IMR-90 (cell line): Measurements from ENCODE around the gene ZNF521. TPM values are rescaled to one million over a fixed set of nuclear protein-coding genes. Genes with fewer than 3 reads are reported as not detected.
A peak's percentile ranks its signal among the peaks of the same experiment; 100 is the strongest.

ENCODE experiments used
- ATAC-seq: fragments of 200-7000 bp; cut with Tn5 transposase; 2 replicates; pipeline ENCODE4 v1.9.1; 2020; ENCODE audit warnings: low read depth, mild to moderate bottlenecking, moderate library complexity
- BruUV-seq: library from RNA; stranded (reverse); fragments of 400-500 nt; replicated peaks from 2 replicates; lab custom pipeline; 2021; lab: Mats Ljungman, UMichigan
- CTCF ChIA-PET: fragments of 300-600 bp; formaldehyde crosslinking; extraction: SDS; loops from one replicate; lab custom pipeline; 2021; ENCODE audit warnings: antibody characterized with exemption; lab: Yijun Ruan, JAX
- POLR2A ChIA-PET: fragments of 300-600 bp; sonication (Branson Sonifier 250); formaldehyde crosslinking; loops from one replicate; lab custom pipeline; 2022; ENCODE audit warnings: antibody characterized with exemption; ENCODE audit not compliant: unreplicated experiment; lab: Charles Lee
- DNase-seq: peaks from one replicate; pipeline ENCODE4 v3.0.0; 2013
- H2AFZ ChIP-seq: replicated peaks from 2 replicates; pipeline ENCODE3; 2013; ENCODE audit warnings: low read length, mild to moderate bottlenecking; ENCODE audit not compliant: poor library complexity
- H2AK5ac ChIP-seq: 2 replicates; pipeline ENCODE4 v1.6.1; 2013; ENCODE audit warnings: low read depth, low read length, inconsistent platforms
- H2AK9ac ChIP-seq: replicated peaks from 2 replicates; pipeline ENCODE3; 2013; ENCODE audit warnings: mild to moderate bottlenecking, low read depth, low read length, moderate library complexity; ENCODE audit not compliant: poor library complexity
- H2BK120ac ChIP-seq: 2 replicates; pipeline ENCODE4 v1.6.1; 2013; ENCODE audit warnings: low read depth, low read length, inconsistent platforms
- H2BK15ac ChIP-seq: 3 replicates; pipeline ENCODE4 v1.6.1; 2013; ENCODE audit warnings: low read depth, low read length, inconsistent platforms
- H2BK20ac ChIP-seq: 2 replicates; pipeline ENCODE4 v1.6.1; 2013; ENCODE audit warnings: low read depth, mild to moderate bottlenecking, inconsistent platforms, low read length, moderate library complexity
- H2BK5ac ChIP-seq: 2 replicates; pipeline ENCODE4 v1.6.1; 2013; ENCODE audit warnings: mild to moderate bottlenecking, low read depth, low read length, inconsistent platforms; ENCODE audit not compliant: poor library complexity, severe bottlenecking
- H3K14ac ChIP-seq: replicated peaks from 2 replicates; pipeline ENCODE4 v1.6.1; 2013; ENCODE audit warnings: low read depth, low read length, inconsistent platforms
- H3K18ac ChIP-seq: 2 replicates; pipeline ENCODE4 v1.6.1; 2013; ENCODE audit warnings: low read depth, low read length, control low read depth
- H3K23ac ChIP-seq: 2 replicates; pipeline ENCODE4 v1.6.1; 2013; ENCODE audit warnings: low read depth, low read length, inconsistent platforms
- H3K27ac ChIP-seq: 2 replicates; pipeline ENCODE4 v1.5.1; 2013; ENCODE audit warnings: mild to moderate bottlenecking, control low read depth, low read length; ENCODE audit not compliant: insufficient read depth
- H3K27me3 ChIP-seq: 2 replicates; pipeline ENCODE4 v1.6.1; 2013; ENCODE audit warnings: low read length; ENCODE audit not compliant: control insufficient read depth, insufficient read depth
- H3K36me3 ChIP-seq: 2 replicates; pipeline ENCODE4 v1.6.1; 2013; ENCODE audit warnings: low read length, mixed read lengths; ENCODE audit not compliant: control insufficient read depth, insufficient read depth
- H3K4ac ChIP-seq: 2 replicates; pipeline ENCODE4 v1.6.1; 2013; ENCODE audit warnings: low read depth, low read length, inconsistent platforms
- H3K4me1 ChIP-seq: 2 replicates; pipeline ENCODE4 v1.6.1; 2013; ENCODE audit warnings: low read length, mixed read lengths; ENCODE audit not compliant: control insufficient read depth, insufficient read depth
- H3K4me2 ChIP-seq: 2 replicates; pipeline ENCODE4 v1.6.1; 2013; ENCODE audit warnings: low read depth, mild to moderate bottlenecking, control low read depth, low read length, moderate library complexity
- H3K4me3 ChIP-seq: 2 replicates; pipeline ENCODE4 v1.5.1; 2013; ENCODE audit warnings: low read depth, mild to moderate bottlenecking, control low read depth, low read length, moderate library complexity; ENCODE audit not compliant: insufficient read depth
- H3K56ac ChIP-seq: 2 replicates; pipeline ENCODE4 v1.6.1; 2013; ENCODE audit warnings: low read length, inconsistent platforms; ENCODE audit not compliant: insufficient read depth; ENCODE audit errors: extremely low read depth
- H3K79me1 ChIP-seq, 2 experiments: 2 replicates each; pipeline ENCODE4 v1.6.1; 2013; ENCODE audit warnings: low read length in 2 of 2, inconsistent platforms in 1 of 2, low read depth in 1 of 2
- H3K9ac ChIP-seq: 2 replicates; pipeline ENCODE4 v1.6.1; 2013; ENCODE audit warnings: low read depth, low read length, control low read depth
- H3K9me1 ChIP-seq: 2 replicates; pipeline ENCODE4 v1.6.1; 2013; ENCODE audit warnings: low read length, inconsistent platforms; ENCODE audit not compliant: insufficient read depth
- H3K9me3 ChIP-seq: 2 replicates; pipeline ENCODE4 v1.6.1; 2013; ENCODE audit warnings: low read length; ENCODE audit not compliant: control insufficient read depth, insufficient read depth
- H4K20me1 ChIP-seq: 2 replicates; pipeline ENCODE4 v1.6.1; 2013; ENCODE audit warnings: low read length, inconsistent platforms; ENCODE audit not compliant: insufficient read depth
- H4K5ac ChIP-seq: 2 replicates; pipeline ENCODE4 v1.6.1; 2013; ENCODE audit warnings: mild to moderate bottlenecking, low read depth, low read length, control low read depth
- H4K8ac ChIP-seq, 2 experiments: 2 replicates each; pipeline ENCODE4 v1.6.1; 2013; ENCODE audit warnings: low read depth in 2 of 2, low read length in 2 of 2, control low read depth in 1 of 2, inconsistent platforms in 1 of 2
- H4K91ac ChIP-seq: 2 replicates; pipeline ENCODE4 v1.6.1; 2013; ENCODE audit warnings: low read depth, low read length, inconsistent platforms; ENCODE audit not compliant: insufficient read depth
- BHLHE40 ChIP-seq: fragments of 150-350 bp; IDR thresholded peaks from 2 replicates; pipeline ENCODE4 v1.6.1; 2016; ENCODE audit warnings: mild to moderate bottlenecking, low read depth, low read length
- CEBPB ChIP-seq: IDR thresholded peaks from 2 replicates; pipeline ENCODE4 v1.6.1; 2012; ENCODE audit warnings: low read depth, low read length, improper control_type of control experiment
- CHD1 ChIP-seq: IDR thresholded peaks from 2 replicates; pipeline ENCODE4 v1.6.1; 2012; ENCODE audit warnings: low read depth, low read length, improper control_type of control experiment
- CTCF ChIP-seq: conservative IDR thresholded peaks from 2 replicates; pipeline ENCODE4 v1.5.1; 2012; ENCODE audit warnings: mild to moderate bottlenecking, low read depth, low read length, improper control_type of control experiment
- ELK1 ChIP-seq: fragments of 150-350 bp; IDR thresholded peaks from 2 replicates; pipeline ENCODE4 v1.6.1; 2016; ENCODE audit warnings: low read depth, mild to moderate bottlenecking, low read length, moderate library complexity, borderline replicate concordance
- FOS ChIP-seq: fragments of 150-350 bp; IDR thresholded peaks from 2 replicates; pipeline ENCODE4 v1.6.1; 2016; ENCODE audit warnings: low read depth, low read length
- MAFK ChIP-seq: IDR thresholded peaks from 2 replicates; pipeline ENCODE4 v1.6.1; 2012; ENCODE audit warnings: low read depth, low read length, improper control_type of control experiment
- MAZ ChIP-seq: IDR thresholded peaks from 2 replicates; pipeline ENCODE4 v1.6.1; 2012; ENCODE audit warnings: low read depth, mild to moderate bottlenecking, low read length, improper control_type of control experiment, moderate library complexity, borderline replicate concordance
- MXI1 ChIP-seq: IDR thresholded peaks from 2 replicates; pipeline ENCODE4 v1.6.1; 2012; ENCODE audit warnings: low read depth, mild to moderate bottlenecking, low read length, moderate library complexity, borderline replicate concordance
- NFE2L2 ChIP-seq: fragments of 150-350 bp; IDR thresholded peaks from 2 replicates; pipeline ENCODE4 v1.6.1; 2016; ENCODE audit warnings: low read depth, mild to moderate bottlenecking, low read length
- POLR2A ChIP-seq: IDR thresholded peaks from 2 replicates; pipeline ENCODE4 v1.6.1; 2012; ENCODE audit warnings: mild to moderate bottlenecking, low read depth, low read length
- RAD21 ChIP-seq: IDR thresholded peaks from 2 replicates; pipeline ENCODE4 v1.6.1; 2012; ENCODE audit warnings: low read length, improper control_type of control experiment
- RCOR1 ChIP-seq: IDR thresholded peaks from 2 replicates; pipeline ENCODE4 v1.6.1; 2012; ENCODE audit warnings: mild to moderate bottlenecking, low read length, improper control_type of control experiment; ENCODE audit not compliant: insufficient replicate concordance
- RFX5 ChIP-seq: IDR thresholded peaks from 2 replicates; pipeline ENCODE4 v1.8.0; 2012; ENCODE audit warnings: low read depth, mild to moderate bottlenecking, low read length, moderate library complexity
- SMC3 ChIP-seq: fragments of 150-350 bp; IDR thresholded peaks from 2 replicates; pipeline ENCODE4 v1.6.1; 2016; ENCODE audit warnings: low read depth, mild to moderate bottlenecking, antibody characterized with exemption, low read length, moderate library complexity
- USF2 ChIP-seq: fragments of 150-350 bp; IDR thresholded peaks from 2 replicates; pipeline ENCODE4 v1.6.1; 2017; ENCODE audit warnings: mild to moderate bottlenecking, antibody characterized with exemption, low read length, low read depth
- dilution Hi-C: fragments of 300-500 bp; cut with HindIII; formaldehyde crosslinking; loops from one replicate; pipeline ENCODE4 v1.14.3; 2018; ENCODE audit warnings: low sequenced_read_pairs; ENCODE audit not compliant: unreplicated experiment
- in situ Hi-C: fragments of 300-500 bp; cut with MboI; formaldehyde crosslinking; loops from 3 replicates; pipeline ENCODE4 v1.14.3; 2019; ENCODE audit warnings: low sequenced_read_pairs, inconsistent platforms, mixed read lengths
- intact Hi-C: fragments of 100-400 bp; cut with micrococcal nuclease; formaldehyde crosslinking; loops from 2 replicates; pipeline ENCODE4 v1.10.0; 2022
- polyA plus RNA-seq, 3 experiments: library from polyadenylated mRNA; depleted of rRNA; stranded (reverse); fragments of >200 nt; gene quantifications; 2 replicates each; pipeline ENCODE4 v1.2.3, GENCODE V29; 2012; ENCODE audit warnings: low replicate concordance in 1 of 3
- total RNA-seq: library from RNA; depleted of rRNA; stranded (reverse); fragments of >200 nt; gene quantifications from 2 replicates; pipeline ENCODE4 v1.2.3, GENCODE V29; 2012

The ZNF521 gene
- total and polyA plus RNA-seq, 2 of the 4 experiments (the other 2 are of a cell fraction), result 21.5 to 59.3 TPM

DNA sequence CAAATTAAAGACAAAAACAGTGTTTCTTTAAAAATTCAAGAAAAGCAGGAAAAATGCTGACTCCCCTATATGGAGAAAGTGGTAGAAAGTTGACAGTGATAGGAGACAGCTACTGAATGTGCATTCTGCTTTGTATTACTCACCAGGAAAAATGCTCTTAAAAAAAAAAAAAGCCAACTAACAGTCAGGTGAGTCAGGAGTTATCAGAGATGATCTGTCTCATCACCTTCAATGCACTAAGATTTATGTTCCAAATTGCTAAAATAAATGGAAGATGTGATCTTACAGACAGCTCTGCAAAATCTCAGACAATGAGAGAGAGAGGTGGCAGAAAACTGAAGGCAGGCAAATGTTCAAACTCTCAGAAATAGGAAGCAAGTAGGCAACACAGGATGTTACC lies 47.6 kb upstream of the ZNF521 start:
- Histone ChIP-seq H2AFZ (no peak overlapping the region), H2BK15ac (no peak overlapping the region), H3K4me1 (peaks cover 1% of the 10 kb centered on the region; the same call in 1 of the 2 replicates), H4K8ac (no peak overlapping the region), H3K9ac (no peak overlapping the region), H3K9me3 (no peaks in the 10 kb centered on the region), H4K20me1 (no peaks in the 10 kb centered on the region), H3K9me1 (no peaks in the 10 kb centered on the region), H3K56ac (no peak overlapping the region), H3K23ac (no peak overlapping the region), H4K5ac (no peak overlapping the region), H3K4me3 (no peak overlapping the region), H3K4ac (no peak overlapping the region), H3K27me3 (no peaks in the 10 kb centered on the region), H2AK5ac (no peak overlapping the region), H3K27ac (no peak overlapping the region), H3K14ac (no peak overlapping the region), H2BK20ac (no peak overlapping the region), H2AK9ac (no peak overlapping the region), H3K36me3 (no peaks in the 10 kb centered on the region), H3K18ac (no peak overlapping the region), H2BK5ac (no peak overlapping the region), H2BK120ac (no peak overlapping the region), H3K4me2 (no peak overlapping the region), H3K79me1 (no peaks in the 10 kb centered on the region), H4K91ac (no peak overlapping the region)
- peak; percentile 48; the same call in 1 of the 2 replicates for ATAC-seq
- BruUV-seq, result no TSS peak
- in situ Hi-C loops, result no loop called here
- intact Hi-C loops, result no loop called here
- TF ChIP-seq CTCF (no peak), RFX5 (no peak), NFE2L2 (no peak; the same call in 1 of the 2 replicates), POLR2A (no peak), MAZ (no peak), SMC3 (no peak), FOS (no peak), BHLHE40 (0 out of 2 replicates have a peak, but pooled peaks have one; percentile 35), CEBPB (no peak), USF2 (no peak), CHD1 (no peak), MXI1 (no peak), MAFK (peak; percentile 76), ELK1 (no peak), RCOR1 (no peak), RAD21 (no peak)
- POLR2A ChIA-PET, result interaction anchor here (0.6 to 0.7 kb wide), 2 partner anchors 20 to 43 kb away, joined by 4 to 5 read pairs; no protein-coding TSS in a partner anchor
- DNase-seq, result peak; percentile 28
- dilution Hi-C loops, result no loop called here
- CTCF ChIA-PET, result no interaction called here
